Activated gamma-delta T cell (primary cell): ENCODE measurements around the gene RERE.
"Not testable (repeated sequence)": the region's sequence is repeated elsewhere in the genome, so short reads cannot be mapped to it uniquely, and the experiment has no call there.

ENCODE experiments used
- DNase-seq: peaks from one replicate; lab custom pipeline; 2025; lab: John Stamatoyannopoulos, UW

RERE gene

GRCh38 chr1:8752921-8753713 is 64.3 kb downstream of the RERE start:
- DNase-seq, result no peak

- no peak for DNase-seq
Measured at GRCh38 chr1:8752411-8752810, 65.0 kb downstream of the RERE start.

GRCh38 chr1:8751984-8752383 is 65.5 kb downstream of the RERE start:
- no peak for DNase-seq

GRCh38 chr1:8747879-8748825 is 69.3 kb downstream of the RERE start:
- DNase-seq, result no peak

- no peak for DNase-seq
Measured at GRCh38 chr1:8746554-8746953, 70.9 kb downstream of the RERE start.

GRCh38 chr1:8745749-8746390 is 71.6 kb downstream of the RERE start:
- no peak for DNase-seq

- DNase-seq, result no peak
Measured at GRCh38 chr1:8745346-8745745, 72.1 kb downstream of the RERE start.

GRCh38 chr1:8742022-8742924 is 75.2 kb downstream of the RERE start:
- DNase-seq, result no peak

GRCh38 chr1:8740034-8740449 is 77.4 kb downstream of the RERE start:
- DNase-seq, result no peak

- no peak for DNase-seq
Measured at GRCh38 chr1:8739377-8739776, 78.1 kb downstream of the RERE start.

- no peak for DNase-seq
Measured at GRCh38 chr1:8736927-8737326, 80.5 kb downstream of the RERE start.

GRCh38 chr1:8733484-8733883 is 84.0 kb downstream of the RERE start:
- no peak for DNase-seq

- DNase-seq, result no peak
Measured at GRCh38 chr1:8731162-8731561, 86.3 kb downstream of the RERE start.

GRCh38 chr1:8728464-8728863 is 89.0 kb downstream of the RERE start:
- no peak for DNase-seq

- no peak for DNase-seq
Measured at GRCh38 chr1:8727809-8728213, 89.6 kb downstream of the RERE start.

- DNase-seq, result not testable (repeated sequence)
Measured at GRCh38 chr1:8727316-8727715, 90.1 kb downstream of the RERE start.

- DNase-seq, result not testable (repeated sequence)
Measured at GRCh38 chr1:8726801-8727186, 90.6 kb downstream of the RERE start.

GRCh38 chr1:8723010-8723409 is 94.4 kb downstream of the RERE start:
- DNase-seq, result no peak

- no peak for DNase-seq
Measured at GRCh38 chr1:8722366-8722765, 95.1 kb downstream of the RERE start.

GRCh38 chr1:8721679-8722324 is 95.6 kb downstream of the RERE start:
- DNase-seq, result no peak

- no peak for DNase-seq
Measured at GRCh38 chr1:8720347-8720746, 97.1 kb downstream of the RERE start.
